Measurements from ENCODE around the gene TMEM208.

TMEM208 gene

DNA sequence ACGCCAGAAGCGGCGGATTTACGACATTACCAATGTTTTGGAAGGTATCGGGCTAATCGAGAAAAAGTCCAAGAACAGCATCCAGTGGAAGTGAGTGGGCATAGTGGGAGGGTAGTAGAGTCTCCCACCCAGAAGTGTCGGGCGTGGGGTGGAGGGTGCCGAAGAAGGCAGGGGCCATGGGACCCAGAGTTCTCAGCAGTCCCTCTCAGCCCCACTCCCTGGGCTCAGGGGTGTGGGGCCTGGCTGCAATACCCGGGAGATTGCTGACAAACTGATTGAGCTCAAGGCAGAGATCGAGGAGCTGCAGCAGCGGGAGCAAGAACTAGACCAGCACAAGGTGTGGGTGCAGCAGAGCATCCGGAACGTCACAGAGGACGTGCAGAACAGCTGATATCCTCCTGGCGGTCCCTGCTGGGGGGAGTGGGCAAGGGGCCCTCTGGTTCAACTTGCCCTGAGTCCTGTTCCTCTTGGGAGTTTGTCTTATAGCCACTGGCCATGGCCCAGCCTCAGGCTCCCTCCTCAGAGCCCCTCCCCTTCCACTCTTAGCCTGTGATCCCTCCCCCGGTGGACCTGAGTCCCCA, 34.1 kb upstream of the TMEM208 start:
- peaks cover 48% of the 10 kb centered on the region for H3K36me3 ChIP-seq (ENCODE audit: insufficient read depth, low read length)

GRCh38 chr16:67193536-67193935, 33.4 kb upstream of the TMEM208 start:
- H3K9ac ChIP-seq (ENCODE audit: low read depth, low read length): no peak overlapping the region
- no peaks in the 10 kb centered on the region for H3K27me3 ChIP-seq (ENCODE audit: insufficient read depth, low read length)
- H3K9me3 ChIP-seq (ENCODE audit: insufficient read depth, low read depth, low read length): no peaks in the 10 kb centered on the region
- H3K4me3 ChIP-seq (ENCODE audit: low read length): peak overlapping the region; percentile 99
- no peak overlapping the region for H3K27ac ChIP-seq (ENCODE audit: low read depth, low read length)
- peaks cover 7% of the 10 kb centered on the region for H3K4me1 ChIP-seq (ENCODE audit: insufficient read depth, low read length)
- H3K36me3 ChIP-seq (ENCODE audit: insufficient read depth, low read length): peaks cover 51% of the 10 kb centered on the region

More for the DNA sequence above, 34.1 kb upstream of the TMEM208 start:
- Histone ChIP-seq H3K27me3 (ENCODE audit: insufficient read depth, low read length) (no peaks in the 10 kb centered on the region), H3K4me1 (ENCODE audit: insufficient read depth, low read length) (peaks cover 7% of the 10 kb centered on the region; the same call in 1 of the 2 replicates), H3K4me3 (ENCODE audit: low read length) (peak overlapping the region; percentile 99), H3K27ac (ENCODE audit: low read depth, low read length) (no peak overlapping the region), H3K9ac (ENCODE audit: low read depth, low read length) (peak overlapping the region; percentile 91), H3K9me3 (ENCODE audit: insufficient read depth, low read depth, low read length) (no peaks in the 10 kb centered on the region)
- WGBS: 43% methylated on average over 17 of the region's 17 CpGs

GRCh38 chr16:67194260-67194659, 32.7 kb upstream of the TMEM208 start:
- Histone ChIP-seq H3K4me1 (ENCODE audit: insufficient read depth, low read length) (peaks cover 7% of the 10 kb centered on the region), H3K9me3 (ENCODE audit: insufficient read depth, low read depth, low read length) (no peaks in the 10 kb centered on the region), H3K9ac (ENCODE audit: low read depth, low read length) (no peak overlapping the region), H3K27ac (ENCODE audit: low read depth, low read length) (no peak overlapping the region), H3K4me3 (ENCODE audit: low read length) (no peak overlapping the region), H3K27me3 (ENCODE audit: insufficient read depth, low read length) (no peaks in the 10 kb centered on the region), H3K36me3 (ENCODE audit: insufficient read depth, low read length) (peaks cover 51% of the 10 kb centered on the region)
- WGBS: 96% methylated on average over 4 of the region's 6 CpGs

GRCh38 chr16:67195676-67196075, 31.3 kb upstream of the TMEM208 start:
- Histone ChIP-seq H3K36me3 (ENCODE audit: insufficient read depth, low read length) (peaks cover 53% of the 10 kb centered on the region), H3K4me1 (ENCODE audit: insufficient read depth, low read length) (peaks cover 7% of the 10 kb centered on the region)
- WGBS: 95% methylated on average over 5 of the region's 5 CpGs

GRCh38 chr16:67196881-67197280, 30.0 kb upstream of the TMEM208 start:
- WGBS: 94% methylated on average over 1 of the region's 1 CpG
- H3K27ac ChIP-seq (ENCODE audit: low read depth, low read length): no peak overlapping the region
- peaks cover 7% of the 10 kb centered on the region for H3K4me1 ChIP-seq (ENCODE audit: insufficient read depth, low read length)
- H3K9me3 ChIP-seq (ENCODE audit: insufficient read depth, low read depth, low read length): no peaks in the 10 kb centered on the region
- no peaks in the 10 kb centered on the region for H3K27me3 ChIP-seq (ENCODE audit: insufficient read depth, low read length)
- H3K36me3 ChIP-seq (ENCODE audit: insufficient read depth, low read length): peaks cover 59% of the 10 kb centered on the region
- no peak overlapping the region for H3K9ac ChIP-seq (ENCODE audit: low read depth, low read length)
- H3K4me3 ChIP-seq (ENCODE audit: low read length): no peak overlapping the region

More at GRCh38 chr16:67195676-67196075, 31.3 kb upstream of the TMEM208 start:
- Histone ChIP-seq H3K4me3 (ENCODE audit: low read length) (no peak overlapping the region), H3K27ac (ENCODE audit: low read depth, low read length) (no peak overlapping the region), H3K9me3 (ENCODE audit: insufficient read depth, low read depth, low read length) (no peaks in the 10 kb centered on the region), H3K27me3 (ENCODE audit: insufficient read depth, low read length) (no peaks in the 10 kb centered on the region), H3K9ac (ENCODE audit: low read depth, low read length) (no peak overlapping the region)

DNA sequence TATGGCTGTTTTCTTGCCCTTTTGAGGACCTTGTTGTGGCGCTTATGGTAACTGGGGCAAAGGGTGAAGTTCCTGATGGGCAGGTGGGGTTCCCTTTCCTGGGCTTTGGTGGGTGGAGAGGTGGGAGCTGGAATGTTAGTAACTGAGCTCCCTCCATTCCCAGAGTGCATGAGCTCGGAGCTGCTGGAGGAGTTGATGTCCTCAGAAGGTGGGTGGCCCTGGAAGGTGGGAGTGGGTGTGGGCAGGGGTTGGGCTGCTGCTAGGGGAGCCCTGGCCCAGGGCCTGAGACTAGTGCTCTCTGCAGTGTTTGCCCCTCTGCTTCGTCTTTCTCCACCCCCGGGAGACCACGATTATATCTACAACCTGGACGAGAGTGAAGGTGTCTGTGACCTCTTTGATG, 29.2 kb upstream of the TMEM208 start:
- 93% methylated on average over 6 of the region's 6 CpGs for WGBS
- H3K27me3 ChIP-seq (ENCODE audit: insufficient read depth, low read length): no peaks in the 10 kb centered on the region
- H3K4me3 ChIP-seq (ENCODE audit: low read length): no peak overlapping the region
- H3K4me1 ChIP-seq (ENCODE audit: insufficient read depth, low read length): peaks cover 7% of the 10 kb centered on the region
- H3K9me3 ChIP-seq (ENCODE audit: insufficient read depth, low read depth, low read length): no peaks in the 10 kb centered on the region
- no peak overlapping the region for H3K27ac ChIP-seq (ENCODE audit: low read depth, low read length)
- H3K36me3 ChIP-seq (ENCODE audit: insufficient read depth, low read length): peaks cover 66% of the 10 kb centered on the region
- no peak overlapping the region for H3K9ac ChIP-seq (ENCODE audit: low read depth, low read length)

GRCh38 chr16:67198238-67198734, 28.6 kb upstream of the TMEM208 start:
- H3K9ac ChIP-seq (ENCODE audit: low read depth, low read length): no peak overlapping the region
- H3K4me3 ChIP-seq (ENCODE audit: low read length): peak overlapping the region; percentile 64; the same call in 1 of the 2 replicates
- no peak overlapping the region for H3K27ac ChIP-seq (ENCODE audit: low read depth, low read length)
- H3K36me3 ChIP-seq (ENCODE audit: insufficient read depth, low read length): peaks cover 68% of the 10 kb centered on the region
- 87% methylated on average over 12 of the region's 12 CpGs for WGBS
- no peaks in the 10 kb centered on the region for H3K9me3 ChIP-seq (ENCODE audit: insufficient read depth, low read depth, low read length)
- no peaks in the 10 kb centered on the region for H3K27me3 ChIP-seq (ENCODE audit: insufficient read depth, low read length)
- H3K4me1 ChIP-seq (ENCODE audit: insufficient read depth, low read length): peaks cover 2% of the 10 kb centered on the region

DNA sequence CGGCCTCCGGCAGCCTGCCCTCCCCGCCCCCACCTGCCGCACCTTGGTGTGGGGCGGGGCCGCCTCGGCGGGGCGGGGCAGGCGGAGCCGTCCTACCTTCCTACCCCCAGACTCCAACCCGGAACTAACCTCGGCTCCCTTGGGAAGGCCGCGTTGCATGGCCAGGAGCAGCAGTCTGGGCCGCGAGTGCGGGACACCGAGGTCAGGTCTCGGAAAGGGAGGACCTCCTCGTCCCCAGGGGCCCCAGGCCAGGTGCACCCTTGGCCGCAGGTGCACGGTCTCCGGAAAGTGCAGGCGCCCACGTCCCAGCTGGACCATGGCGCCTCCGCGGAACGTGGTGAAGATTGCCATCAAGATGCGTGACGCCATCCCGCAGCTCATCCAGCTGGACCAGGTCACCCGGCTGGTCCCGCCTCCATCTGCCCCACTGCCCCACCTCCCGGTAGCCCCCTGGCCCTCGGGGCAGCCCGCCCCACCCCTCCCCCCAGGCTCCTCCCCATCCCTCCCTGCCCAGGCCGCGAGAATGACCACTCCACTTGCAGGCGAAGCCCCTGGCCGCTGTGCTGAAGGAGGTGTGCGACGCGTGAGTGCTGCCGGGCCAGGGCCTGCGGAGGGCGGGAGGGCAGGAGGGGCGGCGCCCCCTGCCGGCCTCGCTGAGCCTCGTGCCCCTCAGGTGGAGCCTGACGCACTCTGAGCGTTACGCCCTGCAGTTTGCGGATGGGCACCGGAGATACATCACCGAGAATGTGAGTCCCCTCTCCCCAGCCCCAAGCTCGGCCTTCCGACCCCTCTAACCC, 27.7 kb upstream of the TMEM208 start, which contains the start of gene ELMO3:
ELMO3 (plus strand) TSS at position 121 of the 797 bp plus-strand sequence; CDS start at position 317, 196 bp downstream.
- no peaks in the 10 kb centered on the region; the same call in 1 of the 2 replicates for H3K4me1 ChIP-seq (ENCODE audit: insufficient read depth, low read length)
- H3K27ac ChIP-seq (ENCODE audit: low read depth, low read length): no peak within 1 kb of the TSS
- no peaks in the 10 kb centered on the region for H3K9me3 ChIP-seq (ENCODE audit: insufficient read depth, low read depth, low read length)
- no peaks in the 10 kb centered on the region for H3K27me3 ChIP-seq (ENCODE audit: insufficient read depth, low read length)
- H3K4me3 ChIP-seq (ENCODE audit: low read length): peak within 1 kb of the TSS; percentile 64
- H3K9ac ChIP-seq (ENCODE audit: low read depth, low read length): no peak within 1 kb of the TSS; the same call in 1 of the 2 replicates
- WGBS: 87% methylated on average over 59 of the region's 61 CpGs
- peaks cover 64% of the 10 kb centered on the region for H3K36me3 ChIP-seq (ENCODE audit: insufficient read depth, low read length)

- Histone ChIP-seq H3K9me3 (ENCODE audit: insufficient read depth, low read depth, low read length) (no peaks in the 10 kb centered on the region), H3K9ac (ENCODE audit: low read depth, low read length) (no peak overlapping the region; the same call in 1 of the 2 replicates), H3K27me3 (ENCODE audit: insufficient read depth, low read length) (no peaks in the 10 kb centered on the region), H3K36me3 (ENCODE audit: insufficient read depth, low read length) (peaks cover 59% of the 10 kb centered on the region), H3K4me1 (ENCODE audit: insufficient read depth, low read length) (no peaks in the 10 kb centered on the region; the same call in 1 of the 2 replicates), H3K4me3 (ENCODE audit: low read length) (peak overlapping the region; percentile 56), H3K27ac (ENCODE audit: low read depth, low read length) (no peak overlapping the region)
- WGBS: 92% methylated on average over 21 of the region's 22 CpGs
Measured at GRCh38 chr16:67199808-67200198, 27.1 kb upstream of the TMEM208 start.

- 94% methylated on average over 8 of the region's 8 CpGs for WGBS
- H3K9ac ChIP-seq (ENCODE audit: low read depth, low read length): no peak overlapping the region
Measured at GRCh38 chr16:67200491-67200890, 26.4 kb upstream of the TMEM208 start.

More at GRCh38 chr16:67200491-67200890, 26.4 kb upstream of the TMEM208 start:
- Histone ChIP-seq H3K36me3 (ENCODE audit: insufficient read depth, low read length) (peaks cover 52% of the 10 kb centered on the region), H3K4me3 (ENCODE audit: low read length) (no peak overlapping the region), H3K9me3 (ENCODE audit: insufficient read depth, low read depth, low read length) (no peaks in the 10 kb centered on the region), H3K27me3 (ENCODE audit: insufficient read depth, low read length) (no peaks in the 10 kb centered on the region), H3K4me1 (ENCODE audit: insufficient read depth, low read length) (no peaks in the 10 kb centered on the region; the same call in 1 of the 2 replicates), H3K27ac (ENCODE audit: low read depth, low read length) (no peak overlapping the region)
